OCI-LY1 (cell line): ENCODE measurements around the gene NDUFB11.

Experiments used
- H2AFZ ChIP-seq: fragments of 200-600 bp; sonication (generic), shearing (Covaris generic); 2 replicates; pipeline ENCODE4 v1.6.0; 2014; ENCODE audit warnings: antibody characterized with exemption, mild to moderate bottlenecking, low read length
- H3F3A ChIP-seq: fragments of 200-600 bp; sonication (generic), shearing (Covaris generic); 2 replicates; pipeline ENCODE4 v1.6.0; 2014; ENCODE audit warnings: mild to moderate bottlenecking, antibody characterized with exemption, low read length, moderate library complexity; ENCODE audit not compliant: insufficient read depth
- H3K27ac ChIP-seq: fragments of 200-600 bp; sonication (generic); 2 replicates; pipeline ENCODE4 v1.5.1; 2014; ENCODE audit warnings: low read length, mixed run types, mild to moderate bottlenecking, low read depth; ENCODE audit not compliant: poor library complexity, severe bottlenecking
- H3K27me3 ChIP-seq: fragments of 200-600 bp; sonication (generic); 2 replicates; pipeline ENCODE4 v1.6.0; 2014; ENCODE audit warnings: antibody characterized with exemption, mild to moderate bottlenecking, low read length, moderate library complexity; ENCODE audit not compliant: insufficient read depth
- H3K36me3 ChIP-seq: fragments of 200-600 bp; sonication (generic); 2 replicates; pipeline ENCODE4 v1.6.1; 2014; ENCODE audit warnings: mild to moderate bottlenecking, antibody characterized with exemption, low read length, moderate library complexity, mixed read lengths; ENCODE audit not compliant: insufficient read depth
- H3K4me1 ChIP-seq: fragments of 200-600 bp; sonication (generic); 2 replicates; pipeline ENCODE4 v1.5.1; 2014; ENCODE audit warnings: mild to moderate bottlenecking, low read length, moderate library complexity; ENCODE audit not compliant: insufficient read depth, severe bottlenecking
- H3K4me2 ChIP-seq: fragments of 200-600 bp; sonication (generic), shearing (Covaris generic); 2 replicates; pipeline ENCODE4 v1.6.1; 2014; ENCODE audit warnings: low read length
- H3K4me3 ChIP-seq: fragments of 200-600 bp; sonication (generic); 2 replicates; pipeline ENCODE4 v1.5.1; 2014; ENCODE audit warnings: low read length, low read depth, mild to moderate bottlenecking, mixed read lengths; ENCODE audit not compliant: poor library complexity, severe bottlenecking
- H3K79me2 ChIP-seq: fragments of 200-600 bp; shearing (Covaris generic); 2 replicates; pipeline ENCODE4 v1.6.1; 2016; ENCODE audit warnings: mixed run types, low read length, mixed read lengths; ENCODE audit not compliant: insufficient read depth
- H3K9ac ChIP-seq: fragments of 200-600 bp; sonication (generic), shearing (Covaris generic); 2 replicates; pipeline ENCODE4 v1.6.1; 2014; ENCODE audit warnings: mild to moderate bottlenecking, low read length, mixed read lengths
- H3K9me2 ChIP-seq: fragments of 200-600 bp; sonication (generic), shearing (Covaris generic); 2 replicates; pipeline ENCODE4 v1.6.1; 2014; ENCODE audit warnings: low read depth, mild to moderate bottlenecking, low read length, mixed read lengths
- H3K9me3 ChIP-seq: fragments of 200-600 bp; shearing (Covaris generic); 2 replicates; pipeline ENCODE4 v1.6.1; 2014; ENCODE audit warnings: low read length, mixed read lengths
- H4K20me1 ChIP-seq: fragments of 200-600 bp; sonication (generic), shearing (Covaris generic); 2 replicates; pipeline ENCODE4 v1.6.0; 2016; ENCODE audit warnings: mild to moderate bottlenecking, low read length; ENCODE audit not compliant: insufficient read depth
- EZH2 ChIP-seq: fragments of 200-600 bp; sonication (generic), shearing (Covaris generic); IDR thresholded peaks from 2 replicates; pipeline ENCODE4 v1.8.0; 2017; ENCODE audit warnings: borderline replicate concordance, mixed run types, mild to moderate bottlenecking, antibody characterized with exemption, low read length, moderate library complexity, mixed read lengths
- TF ChIP-seq, protein P1 (sequence below): fragments of 200-600 bp; sonication (generic), shearing (Covaris generic); IDR thresholded peaks from 2 replicates; pipeline ENCODE4 v1.5.1; 2017; ENCODE audit warnings: mild to moderate bottlenecking, antibody characterized with exemption, low read length, moderate library complexity, mixed read lengths

NDUFB11 gene

DNA sequence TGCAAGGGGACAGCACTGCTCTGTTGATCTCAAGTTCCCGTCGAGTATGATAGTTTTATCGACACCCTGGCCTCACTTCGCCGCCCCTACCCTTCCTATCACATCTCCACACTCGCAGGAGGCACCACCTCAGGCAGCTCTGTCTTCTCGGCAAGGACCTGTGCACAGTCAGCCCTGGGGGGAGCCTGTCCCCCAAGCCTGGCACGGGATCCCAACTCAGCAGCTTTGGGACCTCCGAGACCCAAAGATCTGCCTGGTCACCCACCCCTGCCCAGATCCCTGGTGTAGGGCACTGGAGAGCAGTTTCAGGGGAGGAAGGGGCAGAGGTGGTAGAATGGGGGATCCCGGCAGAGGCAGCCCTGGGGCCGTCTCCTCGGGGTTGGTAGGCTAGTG lies 31.1 kb upstream of the NDUFB11 start:
- Histone ChIP-seq H3F3A (no peaks in the 10 kb centered on the region), H3K4me3 (no peak overlapping the region), H3K9me3 (no peaks in the 10 kb centered on the region), H3K4me2 (no peak overlapping the region), H3K9me2 (no peaks in the 10 kb centered on the region), H3K27me3 (no peaks in the 10 kb centered on the region), H3K27ac (no peak overlapping the region), H3K4me1 (no peaks in the 10 kb centered on the region), H4K20me1 (no peaks in the 10 kb centered on the region), H3K79me2 (no peaks in the 10 kb centered on the region), H2AFZ (no peak overlapping the region), H3K9ac (no peak overlapping the region), H3K36me3 (peaks cover 61% of the 10 kb centered on the region)
- TF ChIP-seq EZH2, result no peak
- TF ChIP-seq, protein P1, sequence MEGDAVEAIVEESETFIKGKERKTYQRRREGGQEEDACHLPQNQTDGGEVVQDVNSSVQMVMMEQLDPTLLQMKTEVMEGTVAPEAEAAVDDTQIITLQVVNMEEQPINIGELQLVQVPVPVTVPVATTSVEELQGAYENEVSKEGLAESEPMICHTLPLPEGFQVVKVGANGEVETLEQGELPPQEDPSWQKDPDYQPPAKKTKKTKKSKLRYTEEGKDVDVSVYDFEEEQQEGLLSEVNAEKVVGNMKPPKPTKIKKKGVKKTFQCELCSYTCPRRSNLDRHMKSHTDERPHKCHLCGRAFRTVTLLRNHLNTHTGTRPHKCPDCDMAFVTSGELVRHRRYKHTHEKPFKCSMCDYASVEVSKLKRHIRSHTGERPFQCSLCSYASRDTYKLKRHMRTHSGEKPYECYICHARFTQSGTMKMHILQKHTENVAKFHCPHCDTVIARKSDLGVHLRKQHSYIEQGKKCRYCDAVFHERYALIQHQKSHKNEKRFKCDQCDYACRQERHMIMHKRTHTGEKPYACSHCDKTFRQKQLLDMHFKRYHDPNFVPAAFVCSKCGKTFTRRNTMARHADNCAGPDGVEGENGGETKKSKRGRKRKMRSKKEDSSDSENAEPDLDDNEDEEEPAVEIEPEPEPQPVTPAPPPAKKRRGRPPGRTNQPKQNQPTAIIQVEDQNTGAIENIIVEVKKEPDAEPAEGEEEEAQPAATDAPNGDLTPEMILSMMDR, result no peak

DNA sequence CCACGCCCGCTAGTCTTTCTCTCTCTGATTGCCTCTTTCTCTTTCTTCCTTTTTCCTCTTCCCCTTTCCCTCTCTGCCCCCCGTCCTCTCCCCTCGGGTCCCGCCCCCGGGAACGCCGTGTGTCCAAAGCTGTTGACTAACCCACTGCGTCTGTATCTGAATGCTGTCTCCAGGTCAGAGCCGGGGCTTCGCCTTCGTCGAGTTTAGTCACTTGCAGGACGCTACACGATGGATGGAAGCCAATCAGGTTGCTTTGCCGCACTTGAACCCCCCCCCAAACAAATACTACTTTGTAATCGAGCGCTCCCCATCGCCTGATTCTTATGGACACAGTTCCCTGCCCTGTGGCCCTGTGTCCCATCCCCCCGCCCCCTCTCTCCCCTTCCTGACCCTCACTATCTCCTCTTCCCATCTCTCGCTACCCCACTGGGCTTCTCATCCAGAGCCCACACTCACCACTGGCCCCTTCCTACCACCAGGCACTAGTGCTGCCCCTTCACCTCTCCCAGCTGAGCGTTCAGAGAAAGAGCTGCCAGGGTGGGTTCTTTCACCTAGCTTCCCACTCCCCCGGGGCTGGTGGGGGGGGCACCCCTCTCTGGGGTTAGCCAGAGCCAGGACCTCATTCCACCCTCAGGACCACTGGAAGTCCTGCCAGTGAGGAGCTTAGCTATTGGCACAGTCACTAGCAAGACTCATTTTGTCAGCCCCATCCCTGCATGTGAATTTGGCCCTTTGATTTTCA lies 30.5 kb upstream of the NDUFB11 start:
- no peaks in the 10 kb centered on the region for H3K4me1 ChIP-seq
- no peaks in the 10 kb centered on the region for H3K79me2 ChIP-seq
- no peak overlapping the region for H3K4me2 ChIP-seq
- no peaks in the 10 kb centered on the region for H3F3A ChIP-seq
- no peak overlapping the region for H3K27ac ChIP-seq
- TF ChIP-seq, protein P1, result no peak
- TF ChIP-seq EZH2, result no peak
- no peak overlapping the region for H3K9ac ChIP-seq
- no peaks in the 10 kb centered on the region for H3K27me3 ChIP-seq
- H3K9me2 ChIP-seq, result no peaks in the 10 kb centered on the region
- no peak overlapping the region for H3K4me3 ChIP-seq
- H4K20me1 ChIP-seq, result no peaks in the 10 kb centered on the region
- H2AFZ ChIP-seq, result no peak overlapping the region
- no peaks in the 10 kb centered on the region for H3K9me3 ChIP-seq
- peaks cover 61% of the 10 kb centered on the region for H3K36me3 ChIP-seq

DNA sequence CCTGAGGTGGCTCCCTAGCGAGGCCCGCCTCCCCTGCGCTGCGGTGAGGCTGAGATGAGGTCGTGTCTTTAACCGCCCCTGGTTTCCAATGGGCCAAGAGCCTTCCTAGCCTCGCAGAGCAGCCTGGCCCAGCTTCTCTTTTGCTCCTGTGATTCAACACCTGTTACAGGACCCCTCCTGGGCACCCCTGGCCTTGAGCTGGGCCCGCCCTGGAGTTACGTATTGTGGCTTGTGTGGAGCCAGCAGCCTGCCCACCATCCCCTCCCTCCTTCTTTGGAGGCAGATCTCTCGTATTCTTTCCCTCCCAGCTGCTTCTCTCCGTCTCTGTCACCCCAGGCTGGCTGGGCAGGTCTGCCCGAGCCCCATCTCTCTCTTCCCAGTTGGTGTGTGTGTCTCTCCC lies 29.9 kb upstream of the NDUFB11 start:
- Histone ChIP-seq H3K9me2 (no peaks in the 10 kb centered on the region), H3K4me1 (no peaks in the 10 kb centered on the region), H3K27me3 (no peaks in the 10 kb centered on the region), H3K9me3 (no peaks in the 10 kb centered on the region), H3F3A (no peaks in the 10 kb centered on the region), H3K79me2 (no peaks in the 10 kb centered on the region), H3K9ac (no peak overlapping the region), H4K20me1 (no peaks in the 10 kb centered on the region), H3K4me3 (no peak overlapping the region), H3K36me3 (peaks cover 64% of the 10 kb centered on the region), H2AFZ (no peak overlapping the region), H3K4me2 (no peak overlapping the region), H3K27ac (no peak overlapping the region)
- no peak for TF ChIP-seq EZH2
- TF ChIP-seq, protein P1, result no peak
